Stimulated activated CD8-positive, alpha-beta memory T cell treated with anti-CD3 and anti-CD28 coated beads, Interleukin-12 subunit alpha, Interleukin-12 subunit beta, amount 100 ng/mL, for 24 hours (primary cell): ENCODE data around the gene GPBAR1.

Source experiments
- DNase-seq: peaks from one replicate; pipeline ENCODE4 v3.0.0-alpha.2; 2020; ENCODE audit errors: extremely low read depth

The GPBAR1 gene

DNA sequence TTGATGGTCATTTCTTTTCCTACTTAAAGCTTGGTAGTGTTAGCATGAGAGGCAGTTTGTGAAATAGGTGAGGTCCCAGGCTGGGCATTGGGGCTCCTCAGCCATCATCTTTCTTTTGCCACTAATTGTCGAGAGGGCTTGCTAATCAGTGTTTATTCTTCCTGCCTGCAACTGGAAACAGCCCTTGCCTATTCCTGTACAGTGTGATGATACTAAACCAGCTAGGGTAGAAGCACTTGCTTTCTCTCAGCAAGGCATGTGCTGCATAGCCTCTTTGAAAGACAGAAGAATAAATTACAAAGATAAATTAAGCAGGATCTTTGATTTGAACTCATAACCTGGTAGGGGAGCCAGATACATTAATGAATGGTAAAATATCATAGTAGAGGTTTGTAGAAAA is 16.6 kb upstream of the GPBAR1 start:
- DNase-seq: no peak

DNA sequence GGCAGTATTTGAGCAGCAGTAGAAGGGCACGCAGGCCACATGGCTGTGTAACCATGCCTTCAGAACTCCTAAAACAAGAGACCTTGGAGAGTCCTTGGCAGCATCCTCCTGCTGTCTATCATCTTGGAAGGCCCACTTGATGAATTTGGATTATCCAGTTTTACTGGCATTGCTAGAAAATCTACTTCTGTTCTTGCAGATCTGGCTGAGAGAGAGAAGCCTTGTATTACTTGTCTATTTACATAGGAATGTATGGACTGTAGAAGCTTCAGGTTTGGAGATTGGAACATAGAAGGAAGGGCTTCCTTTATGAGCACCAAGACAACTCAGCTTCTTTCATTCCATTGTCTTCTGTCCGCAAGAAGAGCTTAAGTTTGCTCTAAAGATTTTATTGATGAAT is 16.1 kb upstream of the GPBAR1 start:
- no peak for DNase-seq

DNA sequence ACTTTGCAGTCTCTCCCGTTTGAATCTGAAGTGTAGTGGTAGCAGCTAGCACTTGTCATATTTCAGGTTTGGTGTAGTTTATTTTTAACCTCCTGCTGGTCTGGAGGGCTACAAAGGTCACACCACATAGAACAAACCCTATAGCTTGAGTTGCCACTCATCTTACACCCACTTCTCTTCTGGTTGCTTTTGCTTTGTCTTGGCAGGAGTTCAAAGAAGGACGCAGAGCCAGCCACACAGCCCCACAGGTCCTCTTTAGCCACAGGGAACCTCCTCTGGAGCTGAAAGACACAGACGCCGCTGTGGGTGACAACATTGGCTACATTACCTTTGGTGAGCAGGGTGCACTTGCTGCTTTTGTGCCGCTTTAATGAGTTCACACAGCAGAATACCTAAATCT is 15.6 kb upstream of the GPBAR1 start:
- no peak for DNase-seq

DNA sequence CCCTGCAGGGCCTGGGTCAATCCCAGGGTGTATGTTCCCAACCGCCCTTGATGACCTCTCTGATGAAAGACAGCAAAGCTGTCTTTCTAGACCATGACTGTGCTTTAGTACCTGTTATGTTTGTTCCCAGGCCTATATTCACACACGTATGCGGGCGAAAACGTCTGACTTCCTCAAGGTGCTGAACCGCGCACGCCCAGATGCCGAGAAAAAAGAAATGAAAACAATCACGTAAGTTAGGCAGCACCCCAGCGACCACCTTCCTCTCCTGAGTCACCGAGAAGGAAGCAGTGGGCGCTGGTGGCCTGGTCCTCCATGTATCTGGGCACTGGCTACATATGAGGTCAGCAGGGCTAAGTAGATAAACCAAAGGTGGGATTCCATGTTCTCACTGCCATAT is 11.1 kb upstream of the GPBAR1 start:
- no peak for DNase-seq

DNA sequence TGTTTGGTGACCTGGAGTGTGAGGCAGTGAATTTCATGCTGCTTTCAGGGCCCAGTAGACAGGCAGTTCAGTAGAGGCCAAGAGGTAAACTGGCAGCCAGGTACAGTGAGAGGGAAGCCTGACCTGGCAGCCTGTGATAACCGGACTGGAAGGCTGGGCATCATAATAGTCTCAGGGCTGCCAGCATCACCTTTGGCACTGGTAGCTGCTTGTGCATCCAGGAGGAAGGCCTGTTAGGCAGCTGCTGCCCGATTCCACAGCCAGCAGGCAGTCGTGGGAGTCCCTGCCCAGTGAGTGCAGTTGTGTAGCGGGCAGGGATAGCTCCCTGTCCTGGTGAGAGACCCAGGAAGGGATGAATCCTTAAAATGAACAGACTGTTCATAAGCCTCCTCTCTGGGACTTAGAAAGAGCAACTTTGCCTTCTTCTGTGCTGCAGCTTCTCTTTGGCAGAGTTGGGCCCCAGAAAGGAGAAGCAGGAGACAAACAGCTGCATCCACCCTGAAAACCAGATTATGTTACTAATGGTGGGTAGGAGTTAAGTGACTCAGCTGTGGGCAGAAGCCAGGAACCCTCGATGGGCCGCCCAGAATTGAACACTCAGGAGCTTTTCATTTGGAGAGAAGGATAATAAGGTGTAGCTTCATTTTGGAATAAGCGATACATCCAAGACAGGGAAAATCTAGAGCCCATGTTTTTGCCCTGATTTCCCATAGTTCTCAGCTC is 8.1 kb upstream of the GPBAR1 start:
- DNase-seq: no peak

DNA sequence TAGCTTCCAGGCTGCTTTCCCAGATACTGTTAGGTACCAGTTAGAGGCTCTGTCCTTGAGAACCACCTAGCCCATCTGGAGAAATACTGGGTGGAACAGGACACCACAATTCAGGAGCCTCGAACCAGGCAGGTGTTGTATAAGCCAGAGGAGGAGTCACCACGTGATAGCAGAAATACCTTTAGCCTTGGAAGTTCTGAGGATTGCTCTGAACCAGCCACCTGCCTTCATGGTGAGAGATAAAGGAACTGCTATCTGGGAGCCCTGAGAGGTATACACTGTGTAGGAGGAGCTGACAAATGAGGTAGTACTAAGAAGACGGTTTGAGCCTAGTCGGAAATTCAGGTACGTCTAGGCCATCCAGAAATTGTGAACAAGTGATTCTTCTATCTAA is 7.6 kb upstream of the GPBAR1 start:
- DNase-seq: no peak

DNA sequence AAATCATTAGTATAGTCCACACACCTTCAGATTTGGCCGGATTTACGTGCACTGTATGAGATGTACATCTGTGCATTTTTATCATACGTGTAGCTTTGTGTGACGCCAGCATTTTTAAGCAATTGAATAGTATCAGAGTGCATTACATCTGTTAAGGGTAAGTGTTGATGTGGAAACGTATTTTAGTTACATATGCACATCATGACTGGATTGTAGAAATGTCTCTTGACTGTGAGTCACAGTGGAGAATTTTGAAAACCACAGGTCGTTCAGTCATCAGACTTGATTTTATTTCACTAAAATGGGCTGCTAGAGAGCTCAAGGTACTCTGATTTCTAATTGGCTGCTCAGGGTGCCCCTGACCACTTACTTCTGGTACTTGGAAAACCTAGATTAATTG is 5.4 kb upstream of the GPBAR1 start:
- DNase-seq: no peak

DNA sequence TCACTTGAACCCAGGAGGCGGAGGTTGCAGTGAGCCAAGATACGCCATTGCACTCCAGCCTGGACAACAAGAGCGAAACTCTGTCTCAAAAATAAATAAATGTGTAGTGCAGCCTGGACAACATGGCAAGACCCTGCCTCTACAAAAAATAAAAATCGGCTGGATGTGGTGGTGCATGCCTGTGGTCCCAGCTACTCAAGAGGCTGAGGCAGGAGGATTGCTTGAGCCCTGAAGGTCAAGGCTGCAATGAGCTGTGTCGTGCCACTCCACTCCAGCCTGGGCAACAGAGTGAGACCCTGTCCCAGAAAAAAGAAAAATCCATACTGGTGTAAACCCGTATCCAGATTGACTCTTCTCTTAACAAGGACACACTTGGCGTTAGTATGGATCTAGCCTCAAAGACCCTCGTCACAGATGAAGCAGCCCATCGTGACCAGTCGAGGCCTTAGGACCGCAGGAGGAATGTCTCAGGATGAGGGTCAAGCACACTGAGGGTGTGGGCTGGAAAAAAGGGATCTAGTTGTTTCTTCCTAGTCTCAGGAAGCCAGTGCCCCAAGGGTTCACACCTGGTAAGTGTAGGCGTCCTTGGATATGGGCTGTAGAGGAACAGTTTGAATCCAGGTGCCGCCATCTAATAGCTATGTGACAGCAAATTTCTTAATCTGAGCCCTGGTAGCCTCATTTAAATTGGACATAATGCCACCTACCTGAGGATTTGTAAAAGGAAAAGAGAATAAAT is 4.0 kb upstream of the GPBAR1 start:
- DNase-seq: no peak

DNA sequence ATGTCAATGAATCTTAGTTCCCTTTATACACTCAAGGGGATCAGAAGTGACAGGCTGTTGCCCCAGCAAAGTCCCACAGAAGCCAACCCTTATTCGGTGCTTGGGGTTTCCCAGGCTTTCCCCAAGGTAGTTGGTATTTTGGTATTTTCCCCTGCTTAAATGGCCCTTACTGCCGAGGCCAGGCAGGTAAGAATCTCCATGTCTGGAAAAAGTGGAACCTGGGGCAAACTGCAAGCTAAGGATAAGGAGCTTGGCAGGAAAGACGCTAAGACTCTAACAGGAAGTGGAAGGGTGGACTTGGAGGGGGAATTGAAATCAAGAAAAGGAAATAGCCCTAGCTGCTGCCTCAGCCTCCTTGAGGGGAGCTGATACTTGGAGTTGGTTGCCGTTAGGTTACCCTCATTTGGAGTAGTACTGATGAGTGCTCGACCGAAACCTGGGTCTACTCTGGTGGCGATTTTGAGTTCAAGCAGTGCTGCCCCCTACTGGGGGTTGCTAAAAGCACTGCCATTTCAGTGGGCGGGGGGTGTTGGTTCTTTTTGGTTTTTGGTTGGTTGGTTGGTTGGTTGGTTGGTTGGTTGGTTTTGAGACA is 3.3 kb upstream of the GPBAR1 start:
- no peak for DNase-seq

DNA sequence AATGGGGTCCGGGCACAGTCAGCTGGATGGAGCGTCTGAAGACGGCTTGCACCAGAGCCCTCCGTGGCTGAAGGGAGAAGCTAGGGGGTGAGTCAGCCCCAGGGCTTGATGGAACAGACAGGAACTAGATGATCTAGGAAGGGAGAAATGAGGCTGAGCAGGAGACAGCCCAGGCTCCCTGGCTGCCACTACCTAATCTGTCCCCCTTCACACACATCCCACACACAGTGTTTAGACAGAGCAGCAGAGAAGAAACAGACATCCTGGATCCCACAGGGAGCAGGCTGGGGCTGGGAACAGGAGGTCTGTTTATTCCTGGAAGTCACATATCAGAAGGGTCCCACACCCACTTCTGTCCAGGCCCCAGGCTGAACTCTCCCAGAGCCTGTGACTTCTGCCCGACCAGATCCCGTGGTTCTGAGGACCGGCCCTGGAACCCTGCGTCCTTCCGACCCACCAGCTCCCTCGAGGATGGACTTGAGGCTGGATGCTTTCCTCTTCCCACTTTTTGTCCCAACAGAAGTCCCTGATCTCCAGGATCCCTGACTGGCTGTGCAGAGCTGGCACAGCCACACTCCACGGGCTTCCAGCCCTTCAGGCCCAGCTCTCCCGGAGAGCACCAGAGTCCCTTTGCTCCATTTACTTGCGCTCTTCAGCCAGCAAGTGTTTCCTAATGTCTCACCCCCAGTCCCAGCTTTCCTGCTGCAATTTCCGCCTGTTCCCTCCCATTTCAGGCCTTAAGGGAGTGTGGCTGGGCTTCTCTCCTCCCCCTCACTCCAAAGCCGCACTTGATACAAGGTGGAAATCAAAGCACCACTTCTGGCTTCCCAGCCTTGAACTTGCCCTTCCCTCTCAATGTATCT is 1.5 kb upstream of the GPBAR1 start:
- DNase-seq: no peak

DNA sequence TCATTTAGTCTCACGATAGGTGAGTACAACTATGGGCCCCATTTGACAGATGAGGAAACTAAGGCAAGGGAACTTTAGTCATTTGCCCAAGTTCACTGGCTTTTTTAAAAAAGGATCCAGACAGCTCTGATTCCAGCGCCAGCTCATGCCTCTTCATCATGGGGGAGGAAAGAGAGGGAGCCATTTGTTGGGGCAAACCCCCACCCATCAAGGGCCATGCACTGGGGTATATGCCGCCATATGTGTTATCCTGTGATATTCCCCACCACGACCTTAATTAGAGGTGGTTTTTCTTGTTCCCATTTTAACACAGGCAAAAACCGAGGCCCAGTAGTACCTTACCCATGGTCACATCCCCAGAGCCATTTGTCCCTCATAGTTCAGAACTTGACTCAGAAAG is 649 bp upstream of the GPBAR1 start:
- DNase-seq: no peak

DNA sequence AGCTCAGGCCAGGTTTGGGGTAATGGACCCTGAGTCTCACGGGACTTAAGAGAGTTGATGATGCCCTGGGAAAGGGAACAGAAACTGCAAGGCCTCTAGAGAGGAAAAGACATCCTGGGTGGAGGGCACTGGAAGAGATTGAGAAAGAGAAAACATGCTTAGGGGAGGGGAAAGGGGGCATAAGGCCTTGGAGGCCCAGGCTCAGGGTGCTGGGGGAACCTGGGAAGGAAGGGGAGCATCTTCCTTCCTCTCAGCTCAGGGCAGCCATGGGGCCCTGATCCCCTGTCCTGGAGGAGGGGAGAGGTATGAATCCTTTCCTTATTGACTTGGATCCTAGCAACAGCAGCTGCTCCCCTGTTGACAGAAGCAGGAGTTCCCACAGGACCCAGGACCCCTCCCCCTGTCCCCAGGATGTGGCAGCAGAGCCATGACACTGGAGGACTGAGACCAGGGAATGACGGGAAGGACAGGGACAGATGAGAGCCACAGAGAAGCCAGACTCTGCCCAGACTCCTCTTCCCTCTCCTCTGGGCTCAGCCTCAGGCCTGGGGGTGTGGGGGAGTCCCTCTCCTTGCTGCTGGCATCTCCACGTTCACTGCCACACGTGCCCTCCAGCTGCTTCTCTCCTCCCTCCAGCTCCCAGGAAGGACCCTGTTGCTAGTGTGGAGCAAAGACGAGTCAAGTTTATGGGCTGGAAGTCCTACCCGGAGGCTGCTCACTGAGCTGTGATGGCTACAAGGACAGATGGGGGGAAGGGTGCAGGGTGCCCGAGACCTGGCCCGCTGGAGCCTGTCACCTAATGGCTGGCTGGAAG is 815 bp downstream of the GPBAR1 start:
- no peak for DNase-seq

DNA sequence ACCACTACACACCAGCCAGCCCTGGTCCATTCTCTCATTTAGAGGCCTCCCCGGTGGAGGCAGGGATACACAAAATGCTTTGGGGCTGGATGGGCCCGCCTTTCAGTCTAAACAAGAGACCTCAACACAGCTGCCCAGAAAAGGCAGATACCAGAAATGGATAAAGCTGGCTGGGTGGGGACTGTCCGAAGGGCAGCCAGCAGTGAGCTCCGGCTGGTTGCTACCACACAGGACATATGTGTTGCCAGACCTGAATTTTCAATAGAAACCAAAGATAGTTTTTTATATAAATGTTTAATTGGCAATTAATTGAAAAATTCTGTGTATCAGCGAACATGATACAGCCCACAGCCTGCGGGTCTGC is 1.4 kb downstream of the GPBAR1 start:
- DNase-seq: no peak

DNA sequence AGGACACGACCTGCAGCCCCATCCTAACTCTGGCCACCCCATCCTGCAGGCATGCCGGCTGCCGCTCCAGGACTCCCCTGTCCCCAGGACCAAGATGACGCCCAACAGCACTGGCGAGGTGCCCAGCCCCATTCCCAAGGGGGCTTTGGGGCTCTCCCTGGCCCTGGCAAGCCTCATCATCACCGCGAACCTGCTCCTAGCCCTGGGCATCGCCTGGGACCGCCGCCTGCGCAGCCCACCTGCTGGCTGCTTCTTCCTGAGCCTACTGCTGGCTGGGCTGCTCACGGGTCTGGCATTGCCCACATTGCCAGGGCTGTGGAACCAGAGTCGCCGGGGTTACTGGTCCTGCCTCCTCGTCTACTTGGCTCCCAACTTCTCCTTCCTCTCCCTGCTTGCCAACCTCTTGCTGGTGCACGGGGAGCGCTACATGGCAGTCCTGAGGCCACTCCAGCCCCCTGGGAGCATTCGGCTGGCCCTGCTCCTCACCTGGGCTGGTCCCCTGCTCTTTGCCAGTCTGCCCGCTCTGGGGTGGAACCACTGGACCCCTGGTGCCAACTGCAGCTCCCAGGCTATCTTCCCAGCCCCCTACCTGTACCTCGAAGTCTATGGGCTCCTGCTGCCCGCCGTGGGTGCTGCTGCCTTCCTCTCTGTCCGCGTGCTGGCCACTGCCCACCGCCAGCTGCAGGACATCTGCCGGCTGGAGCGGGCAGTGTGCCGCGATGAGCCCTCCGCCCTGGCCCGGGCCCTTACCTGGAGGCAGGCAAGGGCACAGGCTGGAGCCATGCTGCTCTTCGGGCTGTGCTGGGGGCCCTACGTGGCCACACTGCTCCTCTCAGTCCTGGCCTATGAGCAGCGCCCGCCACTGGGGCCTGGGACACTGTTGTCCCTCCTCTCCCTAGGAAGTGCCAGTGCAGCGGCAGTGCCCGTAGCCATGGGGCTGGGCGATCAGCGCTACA is 2.1 kb downstream of the GPBAR1 start:
- DNase-seq: no peak

DNA sequence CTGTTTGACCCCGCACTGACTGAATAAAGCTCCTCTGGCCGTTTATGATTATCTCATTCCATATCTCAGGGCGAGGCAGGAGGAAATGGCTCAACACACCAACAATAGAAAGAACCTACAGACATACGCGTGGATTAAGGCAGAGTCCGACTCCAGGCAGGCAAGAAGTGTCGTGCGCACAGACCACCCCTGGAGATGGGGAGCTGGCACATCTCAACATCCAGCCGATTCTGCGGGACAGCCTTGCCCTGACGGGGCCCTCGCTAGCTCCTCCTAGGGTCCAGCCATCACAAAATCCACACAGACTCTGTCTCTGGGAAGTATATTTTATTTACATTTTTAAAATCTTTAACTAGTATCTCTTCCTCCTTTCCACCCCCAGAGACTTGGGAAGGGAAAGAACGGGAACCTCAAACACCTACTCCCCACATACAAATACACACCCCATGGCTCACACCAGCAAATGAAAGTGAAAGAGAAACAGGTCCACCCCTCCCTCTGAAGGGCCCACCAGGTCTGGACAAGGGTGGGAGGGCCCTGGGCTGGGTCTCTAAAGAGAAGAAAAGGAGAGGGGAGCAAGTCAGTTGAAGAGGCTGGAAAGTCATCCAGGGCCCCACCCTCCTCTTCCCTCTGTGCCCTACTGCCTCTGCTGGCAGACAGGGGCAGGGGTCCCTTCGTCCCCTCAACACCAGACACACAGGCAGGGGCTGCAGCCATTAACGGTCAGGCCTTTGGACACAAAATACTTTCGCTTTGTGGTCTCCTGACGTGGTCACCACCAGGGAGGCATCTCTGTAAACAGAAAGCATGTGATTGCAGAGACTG is 3.2 kb downstream of the GPBAR1 start:
- DNase-seq: no peak

DNA sequence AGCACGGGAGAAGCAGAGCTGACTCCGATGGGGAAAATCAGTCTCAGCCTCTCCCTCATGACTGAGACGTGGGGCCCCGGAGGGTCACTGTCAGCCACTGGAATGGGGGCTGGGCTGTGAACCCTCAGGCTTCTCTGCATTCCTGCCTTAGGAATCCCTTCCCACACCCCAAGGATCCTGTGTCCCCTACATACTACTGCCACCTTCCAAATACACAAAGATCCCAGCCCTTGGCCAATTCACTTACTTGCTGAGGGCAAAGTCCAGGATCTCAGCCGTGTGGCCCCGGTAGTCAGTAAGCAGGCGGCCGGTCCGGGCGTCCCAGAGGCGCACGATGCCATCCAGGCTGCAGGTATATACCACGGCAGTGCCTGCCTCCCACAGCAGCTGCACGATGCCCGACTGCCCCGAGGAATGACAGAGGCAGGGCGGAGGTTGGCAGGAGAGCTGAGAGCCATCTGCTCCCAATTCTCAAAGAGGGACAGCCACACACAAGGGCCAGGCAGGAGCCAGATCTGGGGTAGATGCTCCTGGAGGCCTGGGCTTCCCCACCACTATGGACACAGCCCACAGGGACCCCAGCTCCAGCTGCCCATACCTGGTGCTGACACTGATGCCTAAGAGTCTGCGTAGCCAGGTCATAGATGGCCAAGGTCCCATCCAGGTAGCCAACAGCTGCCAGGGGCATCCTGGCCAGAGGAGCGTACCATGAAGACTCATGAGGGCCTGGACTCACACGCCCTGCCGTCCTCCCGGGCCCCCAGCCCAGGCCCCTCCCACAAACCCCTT is 4.2 kb downstream of the GPBAR1 start:
- no peak for DNase-seq

DNA sequence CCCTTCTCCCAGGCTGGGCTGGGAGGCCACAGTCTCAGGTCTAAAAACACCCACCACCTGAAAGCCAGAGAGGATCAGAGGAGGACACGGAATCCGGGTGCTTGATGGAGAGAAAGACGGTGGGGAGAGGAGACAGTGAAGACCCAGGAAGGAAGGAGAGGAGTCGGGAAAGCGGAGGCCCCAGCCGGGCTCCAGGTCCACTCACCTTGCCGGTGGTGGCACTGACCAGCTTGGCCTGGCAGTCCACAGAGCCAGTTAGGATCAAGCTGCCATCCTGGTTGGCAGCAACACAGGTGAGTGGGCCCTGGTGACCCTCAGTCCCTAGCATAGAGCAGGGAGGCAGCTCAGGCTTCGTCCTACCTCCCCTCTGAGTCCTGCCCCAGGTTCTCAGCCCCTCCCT is 4.8 kb downstream of the GPBAR1 start:
- no peak for DNase-seq

DNA sequence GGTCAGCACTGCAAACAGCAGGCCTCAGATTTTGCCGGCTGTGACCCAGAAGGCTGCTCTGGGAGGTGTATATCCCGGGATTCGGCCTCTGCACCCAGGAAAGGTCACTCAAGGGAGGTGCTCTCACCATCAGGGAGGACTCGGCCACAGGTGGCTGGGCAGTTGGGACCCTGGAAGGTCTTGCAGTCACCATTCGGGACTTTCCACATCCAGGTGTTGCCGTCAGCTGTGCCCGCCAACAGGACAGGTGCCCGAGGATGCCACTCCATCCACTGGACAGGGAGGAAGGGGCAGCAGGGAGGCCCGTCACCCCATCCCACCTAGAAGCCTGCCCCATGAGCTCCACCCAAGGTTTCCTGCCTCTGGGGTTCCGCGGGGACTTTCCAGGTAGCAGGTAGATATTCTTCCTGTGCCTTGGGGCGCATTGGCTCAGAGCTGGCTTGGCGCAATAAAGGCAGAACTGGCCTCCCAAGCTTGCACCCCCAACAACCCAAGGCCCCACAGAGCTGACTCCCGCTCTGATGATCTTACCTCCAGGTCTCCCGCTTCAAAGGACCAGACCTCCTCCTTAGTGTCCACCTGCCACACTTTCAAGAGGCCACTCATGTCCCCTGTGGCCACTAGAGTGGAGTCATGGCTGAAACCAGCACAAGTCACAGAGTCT is 5.6 kb downstream of the GPBAR1 start:
- DNase-seq: no peak
